GM19463 (cell line): ENCODE results near the gene LEFTY2.
A peak's percentile ranks its signal among the peaks of the same experiment; 100 is the strongest.
"Not testable (repeated sequence)": the region's sequence is repeated elsewhere in the genome, so short reads cannot be mapped to it uniquely, and the experiment has no call there.

ENCODE experiments used
- ATAC-seq: cut with Tn5 transposase; IDR thresholded peaks from one replicate; pipeline ENCODE4 v1.9.1; 2021; ENCODE audit warnings: mild to moderate bottlenecking, moderate library complexity; ENCODE audit not compliant: unreplicated experiment

The LEFTY2 gene

DNA sequence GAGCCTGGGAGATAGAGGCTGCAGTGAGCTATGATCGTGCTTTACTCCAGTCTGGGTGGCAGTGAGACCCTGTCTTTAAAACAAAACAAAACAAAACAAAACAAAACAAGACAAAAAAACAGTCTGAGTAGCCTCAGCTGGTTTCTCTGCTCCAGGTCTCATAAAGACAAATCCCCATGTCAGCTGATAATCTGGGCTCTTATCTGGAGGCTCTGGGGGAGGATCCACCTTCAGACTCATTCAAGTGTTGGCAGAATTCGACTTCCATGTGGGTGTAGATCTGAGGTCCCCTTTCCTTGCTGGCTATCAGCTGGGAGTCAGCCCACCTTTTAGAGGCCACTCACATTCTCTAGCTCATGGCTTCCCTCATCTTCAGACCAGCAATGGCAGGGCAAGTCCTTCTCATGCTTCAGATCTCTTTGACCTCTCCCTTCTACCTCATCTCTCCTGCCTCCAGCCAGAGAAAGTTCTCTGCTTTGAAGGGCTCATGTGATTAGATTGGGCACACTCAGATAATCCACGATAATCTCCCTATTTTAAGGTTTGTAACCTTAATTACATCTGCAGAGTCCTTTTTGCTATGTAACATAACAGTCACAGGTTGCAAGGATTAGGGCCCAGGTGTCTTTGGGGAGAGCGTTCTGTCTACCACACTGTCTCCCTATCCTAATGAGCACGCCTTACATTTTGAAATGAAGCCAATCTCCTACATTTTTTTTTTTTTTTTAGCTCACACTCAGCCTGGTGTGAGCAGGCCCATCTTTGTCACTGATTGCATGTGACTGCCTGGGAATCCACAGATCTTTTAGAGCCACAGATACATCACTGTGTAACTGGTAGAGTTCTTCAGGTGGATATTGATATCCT is 9.5 kb downstream of the LEFTY2 start:
- ATAC-seq = no peak

DNA sequence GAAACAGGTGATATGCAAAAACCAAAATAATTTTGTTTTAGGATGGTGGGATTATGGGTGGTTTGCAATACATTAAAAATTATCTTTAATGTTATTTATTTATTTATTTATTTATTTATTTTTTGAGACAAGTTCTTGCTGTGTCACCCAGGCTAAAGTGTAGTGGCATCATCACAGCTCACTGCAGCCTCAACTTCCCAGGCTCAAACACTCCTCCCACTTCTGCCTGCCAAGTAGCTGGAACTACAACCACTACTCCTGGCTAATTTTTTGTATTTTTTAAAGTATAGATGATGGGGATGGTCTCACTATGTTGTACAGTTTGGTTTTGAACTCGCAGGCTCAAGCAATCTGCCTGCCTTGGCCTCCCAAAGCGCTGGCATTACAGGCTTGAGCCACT is 10.5 kb downstream of the LEFTY2 start:
- no peak for ATAC-seq

GRCh38 chr1:225929462-225929861 is 11.6 kb downstream of the LEFTY2 start:
- not testable (repeated sequence) for ATAC-seq

DNA sequence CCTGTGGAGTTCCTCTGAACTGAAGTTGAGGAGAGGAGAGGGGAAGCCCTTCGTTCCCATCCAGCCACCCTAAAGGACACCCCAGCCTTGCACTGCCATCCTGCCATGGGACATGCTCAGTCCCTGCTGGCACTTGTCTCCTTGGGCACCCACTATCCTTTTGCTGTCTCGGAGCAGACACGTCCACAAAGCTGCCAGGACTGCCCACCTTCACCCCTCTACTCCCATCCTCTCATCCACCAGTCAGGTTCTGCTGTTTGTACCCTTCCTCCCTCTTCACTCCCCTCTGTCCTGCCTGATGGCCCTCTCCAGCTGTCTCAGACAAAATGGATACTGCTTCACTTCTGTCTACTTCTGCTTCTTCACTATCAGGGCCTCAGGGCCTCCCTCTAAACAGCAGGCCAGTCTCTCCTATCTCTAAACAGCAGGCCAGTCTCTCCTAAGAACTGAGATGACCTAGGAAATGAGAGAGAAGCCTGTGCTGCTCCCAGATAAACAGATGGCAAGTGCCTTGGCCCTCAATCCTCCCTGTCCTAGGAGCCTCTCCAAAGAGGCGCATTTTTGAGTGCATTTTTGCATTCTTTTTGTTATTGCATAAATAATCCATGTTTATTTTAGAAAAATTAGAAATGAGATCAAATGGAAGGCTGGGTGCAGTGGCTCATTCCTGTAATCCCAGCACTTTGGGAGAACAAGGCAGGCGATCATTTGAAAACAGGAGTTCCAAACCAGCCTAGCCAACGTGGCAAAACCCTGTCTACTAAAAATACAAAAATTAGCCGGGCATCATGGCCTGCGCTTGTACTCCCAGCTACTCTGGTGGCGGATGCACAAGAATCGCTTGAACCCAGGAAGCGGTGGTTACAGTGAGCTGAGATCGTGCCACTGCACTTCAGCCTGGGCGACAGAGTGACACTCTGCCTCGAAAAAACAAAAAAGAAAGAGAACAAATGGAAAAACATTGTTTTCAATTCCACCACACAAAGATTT is 12.5 kb downstream of the LEFTY2 start:
- ATAC-seq = no peak

GRCh38 chr1:225926551-225927113 is 14.4 kb downstream of the LEFTY2 start:
- ATAC-seq = no peak

DNA sequence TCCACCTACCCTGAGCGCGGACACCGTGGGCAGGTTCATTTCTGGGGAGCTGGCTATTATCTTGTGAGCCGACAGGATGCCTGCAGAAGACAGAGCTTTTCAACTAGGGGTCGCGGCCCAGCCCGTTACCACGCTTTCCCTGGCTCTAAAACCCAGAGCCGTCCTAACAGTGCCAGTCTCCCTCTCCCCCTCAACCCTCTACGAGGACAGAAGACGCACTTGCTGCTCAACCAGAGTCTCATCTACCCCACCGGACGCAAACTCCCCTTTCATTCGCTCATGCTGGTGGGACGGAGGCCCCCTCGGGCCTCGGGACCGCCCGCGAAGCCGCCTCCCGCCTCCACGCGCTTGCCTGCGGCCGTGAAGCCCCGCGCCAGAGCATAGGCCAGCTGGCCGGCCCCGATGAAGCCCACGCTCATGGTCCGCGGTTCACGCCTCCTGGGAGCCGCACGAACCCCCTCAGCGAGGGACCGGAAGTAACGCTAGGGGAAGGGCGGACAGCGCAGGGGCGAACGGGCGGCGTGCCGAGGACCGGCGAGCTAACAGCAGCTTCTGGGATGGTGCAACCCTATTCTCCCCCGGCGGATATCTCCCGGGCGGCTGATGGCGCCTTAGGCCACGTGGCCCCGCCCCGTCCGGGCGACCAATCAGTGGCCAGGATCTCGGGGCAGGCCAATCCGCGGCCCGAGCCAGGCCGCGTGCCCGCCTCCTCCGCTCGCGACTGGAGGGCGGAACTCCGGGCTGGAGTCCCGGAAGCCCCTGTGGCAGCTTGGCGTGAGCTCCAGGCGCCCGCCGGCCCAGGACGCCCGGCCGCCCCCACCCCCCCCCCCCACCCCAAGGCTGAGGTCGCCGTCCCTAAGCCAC is 17.1 kb downstream of the LEFTY2 start, which contains the start of gene PYCR2:
PYCR2 (minus strand) TSS at position 559 of the 864 bp plus-strand sequence; CDS start at position 419, 140 bp downstream.
- peak; percentile 99 for ATAC-seq

DNA sequence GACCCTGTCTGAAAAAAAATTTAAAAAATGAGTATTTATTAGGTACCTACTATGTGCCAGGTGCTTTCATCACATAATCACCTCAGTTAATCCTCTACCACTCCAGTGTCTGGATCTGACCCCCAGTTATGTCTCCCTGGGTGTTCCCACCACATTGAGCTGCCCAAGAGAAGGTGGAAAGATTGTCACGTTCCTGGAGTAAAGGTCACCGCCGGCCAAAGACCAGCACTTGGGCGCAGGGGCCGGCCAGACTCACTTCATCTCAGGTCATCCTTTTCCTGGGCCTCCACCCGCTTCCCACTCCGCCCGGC is 17.7 kb downstream of the LEFTY2 start:
- ATAC-seq = no peak

DNA sequence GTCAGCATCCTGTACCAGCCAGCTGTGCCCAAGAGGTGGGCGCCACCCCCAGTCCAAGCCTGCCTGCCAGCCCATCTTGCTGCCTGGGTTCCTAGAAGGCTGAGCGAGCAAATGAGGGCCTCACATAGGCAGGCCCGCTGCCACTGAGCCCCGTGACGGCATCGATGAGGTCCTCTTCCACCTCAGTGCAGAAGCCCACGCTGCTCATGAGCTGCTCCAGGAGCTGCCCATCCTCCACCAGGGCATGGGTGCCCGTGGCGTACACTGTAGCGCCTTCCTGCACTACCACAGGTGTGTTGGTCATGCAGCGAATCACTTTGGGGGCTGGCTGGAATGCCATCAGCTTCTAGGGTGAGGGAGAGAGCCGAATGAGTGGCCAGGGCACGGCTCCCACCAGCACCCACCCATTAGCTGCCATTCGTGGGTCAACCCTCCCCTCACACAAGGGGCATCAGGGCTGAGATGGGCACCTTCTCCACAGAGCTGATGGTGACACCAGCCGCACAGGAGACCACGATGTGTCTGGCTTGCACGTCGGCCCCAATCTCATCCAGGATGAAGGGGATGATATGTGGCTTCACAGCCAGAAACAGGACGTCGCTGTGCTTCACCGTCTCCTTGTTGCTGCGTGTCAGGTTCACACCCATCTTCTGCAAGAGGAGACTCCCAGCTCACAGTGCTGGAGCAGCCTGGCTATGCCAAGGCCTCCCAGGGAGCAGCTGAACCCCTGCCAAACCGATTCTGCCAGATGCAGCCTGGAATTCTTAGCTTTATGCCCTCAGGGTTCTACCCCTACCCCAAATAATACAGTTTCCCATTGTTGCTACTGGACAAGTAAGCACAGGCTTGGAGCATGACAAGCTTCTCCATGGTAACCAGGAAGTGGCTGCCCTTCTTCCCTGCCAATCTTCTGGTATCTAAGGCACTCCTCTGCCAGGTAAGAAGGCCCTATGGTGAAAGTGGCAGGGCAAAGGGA is 19.0 kb downstream of the LEFTY2 start:
- ATAC-seq = no peak

DNA sequence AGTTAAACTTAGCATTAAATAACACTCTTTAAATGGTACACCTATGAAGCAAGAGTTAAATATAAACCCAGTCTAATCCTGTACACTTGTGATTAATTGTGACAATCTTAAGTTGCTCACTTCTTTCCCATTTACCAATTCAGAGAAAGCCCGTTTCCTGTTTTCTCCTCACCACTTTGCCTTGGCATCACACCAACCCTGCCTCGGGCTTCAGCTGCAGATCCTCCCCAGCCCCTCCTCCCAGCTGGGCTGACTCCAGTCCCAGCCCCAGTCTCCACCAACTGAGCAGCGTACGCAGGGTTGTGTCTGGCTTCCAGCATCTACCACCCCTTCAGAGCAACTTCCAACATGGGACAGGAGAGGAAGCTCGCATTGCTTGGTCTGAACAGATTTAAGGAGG is 21.1 kb downstream of the LEFTY2 start:
- ATAC-seq = no peak

- no peak for ATAC-seq
These were observed 22.7 kb downstream of the LEFTY2 start for GRCh38 chr1:225918280-225918679.

DNA sequence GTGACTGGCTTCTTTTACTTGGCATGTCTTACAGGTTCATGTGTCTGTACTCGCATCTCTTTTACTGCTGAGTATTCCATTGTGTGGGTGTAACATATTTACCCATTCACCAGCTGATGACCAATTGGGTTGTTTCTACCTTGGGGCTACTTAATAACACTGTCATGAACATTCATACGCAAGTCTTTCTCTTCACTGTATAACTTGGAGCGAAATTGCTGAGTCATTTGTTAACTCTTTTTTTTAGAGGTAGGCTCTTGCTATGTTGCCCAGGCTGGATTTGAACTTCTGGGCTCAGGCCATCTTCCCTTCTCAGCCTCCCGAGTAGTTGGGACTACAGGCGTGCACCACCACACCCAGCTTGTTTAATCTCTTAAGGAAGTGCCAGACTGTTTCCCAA is 23.5 kb downstream of the LEFTY2 start:
- ATAC-seq = no peak

DNA sequence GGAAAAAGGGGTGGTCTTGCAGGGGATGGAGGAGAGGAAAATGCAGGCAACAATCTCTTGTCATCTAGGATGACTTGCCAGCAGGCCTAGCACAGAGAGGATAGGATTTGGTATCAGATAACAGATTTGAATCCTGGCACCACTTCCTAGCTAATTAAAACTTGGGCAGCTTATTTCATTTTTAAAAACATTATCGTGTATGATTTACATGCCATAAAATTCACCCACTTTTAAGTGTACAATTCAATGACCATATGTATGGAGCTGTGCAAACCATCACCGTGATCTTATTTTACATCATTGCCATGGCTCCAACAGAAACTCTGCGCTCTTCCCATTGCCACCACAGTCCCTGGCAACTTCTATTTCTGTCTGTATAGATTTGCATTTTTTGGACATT is 23.9 kb downstream of the LEFTY2 start:
- no peak for ATAC-seq

GRCh38 chr1:225915538-225915991 is 25.5 kb downstream of the LEFTY2 start:
- no peak for ATAC-seq

GRCh38 chr1:225914947-225915346 is 26.1 kb downstream of the LEFTY2 start:
- ATAC-seq = no peak

- no peak for ATAC-seq
These were observed 26.6 kb downstream of the LEFTY2 start for GRCh38 chr1:225914391-225914790.

- peak; percentile 88 for ATAC-seq
These were observed 29.6 kb downstream of the LEFTY2 start for GRCh38 chr1:225911191-225912130.

GRCh38 chr1:225909477-225909876 is 31.5 kb downstream of the LEFTY2 start:
- no peak for ATAC-seq

- no peak for ATAC-seq
These were observed 32.2 kb downstream of the LEFTY2 start for GRCh38 chr1:225908773-225909172.
